Activated CD4-positive, alpha-beta T cell treated with anti-CD3 and anti-CD28 coated beads, Interleukin-2, amount 10 ng/mL, durations not matched to agents 24 days and 14 days (primary cell): ENCODE measurements around the gene NALCN. TPM values are rescaled to one million over a fixed set of nuclear protein-coding genes. Genes with fewer than 3 reads are reported as not detected.

ENCODE experiments used
- DNase-seq: peaks from one replicate; pipeline ENCODE4 v3.0.0; 2022
- H3K27ac Mint-ChIP-seq: one replicate; pipeline ENCODE4 v1.8.0; 2022; ENCODE audit warnings: mild to moderate bottlenecking, mixed read lengths
- H3K27me3 Mint-ChIP-seq: one replicate; pipeline ENCODE4 v1.8.0; 2022; ENCODE audit warnings: mixed read lengths
- H3K36me3 Mint-ChIP-seq: one replicate; pipeline ENCODE4 v1.8.0; 2022; ENCODE audit warnings: low read depth, mild to moderate bottlenecking, mixed read lengths
- H3K4me1 Mint-ChIP-seq: one replicate; pipeline ENCODE4 v1.8.0; 2021; ENCODE audit warnings: mixed read lengths
- H3K4me3 Mint-ChIP-seq: one replicate; pipeline ENCODE4 v1.8.0; 2022; ENCODE audit warnings: mild to moderate bottlenecking, moderate library complexity, mixed read lengths
- H3K9me3 Mint-ChIP-seq: one replicate; pipeline ENCODE4 v1.8.0; 2021; ENCODE audit warnings: mixed read lengths
- intact Hi-C: fragments of 100-400 bp; cut with micrococcal nuclease; formaldehyde crosslinking; loops from one replicate; pipeline ENCODE4 v1.15.1; 2023
- total RNA-seq: library from RNA; stranded (reverse); gene quantifications from 2 replicates; pipeline ENCODE4 v1.2.3, GENCODE V29; 2022

Gene NALCN
- total RNA-seq, 1 donor from 2014 or later = not detected

DNA sequence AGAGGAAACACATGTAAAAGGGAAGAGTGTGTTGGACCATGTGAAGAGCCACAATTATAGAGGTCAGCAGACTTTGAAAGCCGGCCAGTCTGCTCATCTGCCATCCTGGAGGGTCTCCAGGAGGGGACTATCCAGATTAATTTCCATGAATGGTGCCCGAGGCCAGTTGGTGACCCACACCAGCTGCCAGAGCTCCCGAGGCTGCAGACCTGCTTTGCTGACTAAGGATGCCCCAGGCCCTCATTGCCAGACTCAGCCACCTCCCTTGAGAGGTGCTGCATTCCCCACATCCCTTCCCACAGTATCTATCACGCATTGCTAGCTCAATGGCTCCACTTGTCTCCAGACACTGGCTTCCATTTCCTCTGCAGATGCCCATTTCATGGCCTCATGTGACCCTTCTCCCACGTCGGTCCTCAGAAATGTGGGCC lies 110.3 kb downstream of the NALCN start:
- no peak for DNase-seq
- Mint-ChIP-seq H3K36me3 (no peaks in the 10 kb centered on the region), H3K4me3 (no peak overlapping the region), H3K27me3 (no peaks in the 10 kb centered on the region), H3K9me3 (no peaks in the 10 kb centered on the region), H3K27ac (no peak overlapping the region), H3K4me1 (no peaks in the 10 kb centered on the region)
- intact Hi-C loops = no loop called here

DNA sequence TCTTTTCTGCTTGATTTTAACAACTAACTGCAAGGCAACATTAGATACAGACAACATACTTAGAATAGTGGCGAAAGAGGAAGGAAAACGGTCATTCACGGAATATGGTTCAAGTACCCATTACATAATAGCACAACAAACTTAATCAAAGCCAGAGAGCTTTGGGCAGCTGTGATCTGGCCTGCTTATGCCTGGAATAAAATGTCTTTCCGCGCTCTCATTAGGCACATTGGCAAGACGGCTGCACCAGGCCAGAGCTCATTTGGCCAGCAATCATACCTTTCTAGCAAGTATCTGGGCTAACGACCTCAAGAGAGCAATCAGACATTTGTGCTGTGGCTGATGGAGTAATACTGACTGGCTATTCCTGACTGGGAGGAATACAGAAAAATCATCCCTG lies 112.8 kb downstream of the NALCN start:
- H3K4me1 Mint-ChIP-seq = no peaks in the 10 kb centered on the region
- no peaks in the 10 kb centered on the region for H3K27me3 Mint-ChIP-seq
- no peak for DNase-seq
- H3K4me3 Mint-ChIP-seq = no peak overlapping the region
- no peak overlapping the region for H3K27ac Mint-ChIP-seq
- no peaks in the 10 kb centered on the region for H3K9me3 Mint-ChIP-seq
- no peaks in the 10 kb centered on the region for H3K36me3 Mint-ChIP-seq
- intact Hi-C loops = no loop called here

DNA sequence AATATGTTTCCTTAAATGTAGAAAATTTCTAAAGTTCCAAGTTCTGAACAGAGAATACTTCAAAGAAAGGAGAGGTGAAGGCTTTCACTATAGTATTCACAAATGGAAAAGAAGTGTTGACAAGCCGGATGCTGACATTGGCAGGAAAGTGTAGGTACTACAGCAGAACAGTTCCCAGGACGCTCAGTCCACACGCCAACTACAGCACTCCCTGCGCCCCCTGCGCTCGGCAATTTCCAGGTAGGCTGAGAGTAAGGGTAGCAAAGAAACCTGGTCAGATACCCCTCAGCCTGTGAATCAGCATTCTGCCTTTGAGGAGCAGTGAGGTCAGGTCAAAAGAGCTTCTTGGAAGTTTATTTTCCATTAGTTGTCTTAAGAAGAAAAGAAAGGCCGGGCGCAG lies 115.3 kb downstream of the NALCN start:
- Mint-ChIP-seq H3K27ac (no peak overlapping the region), H3K36me3 (no peaks in the 10 kb centered on the region), H3K4me1 (no peaks in the 10 kb centered on the region), H3K27me3 (no peaks in the 10 kb centered on the region), H3K9me3 (no peaks in the 10 kb centered on the region), H3K4me3 (no peak overlapping the region)
- DNase-seq = no peak
- intact Hi-C loops = no loop called here

DNA sequence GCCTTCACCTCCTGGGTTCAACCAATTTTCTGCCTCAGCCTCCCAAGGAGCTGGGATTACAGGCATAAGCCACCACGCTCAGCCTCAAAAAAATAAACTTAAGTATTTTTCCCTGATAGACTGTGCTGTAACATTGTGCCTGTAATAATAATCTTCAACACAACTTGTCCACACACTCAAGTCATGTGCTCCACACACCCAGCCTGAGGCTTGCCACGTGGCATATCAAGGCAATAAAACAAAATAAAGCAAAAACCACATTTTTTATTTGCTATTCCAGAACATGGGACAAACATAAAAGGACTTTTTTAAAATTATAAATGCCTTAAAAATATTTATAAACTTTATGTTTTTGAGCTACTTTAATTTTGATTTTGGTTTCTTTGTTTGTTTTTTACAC lies 115.8 kb downstream of the NALCN start:
- no peak for DNase-seq
- no peak overlapping the region for H3K4me3 Mint-ChIP-seq
- H3K4me1 Mint-ChIP-seq = no peaks in the 10 kb centered on the region
- H3K9me3 Mint-ChIP-seq = no peaks in the 10 kb centered on the region
- H3K36me3 Mint-ChIP-seq = no peaks in the 10 kb centered on the region
- no peak overlapping the region for H3K27ac Mint-ChIP-seq
- no peaks in the 10 kb centered on the region for H3K27me3 Mint-ChIP-seq
- intact Hi-C loops = no loop called here

DNA sequence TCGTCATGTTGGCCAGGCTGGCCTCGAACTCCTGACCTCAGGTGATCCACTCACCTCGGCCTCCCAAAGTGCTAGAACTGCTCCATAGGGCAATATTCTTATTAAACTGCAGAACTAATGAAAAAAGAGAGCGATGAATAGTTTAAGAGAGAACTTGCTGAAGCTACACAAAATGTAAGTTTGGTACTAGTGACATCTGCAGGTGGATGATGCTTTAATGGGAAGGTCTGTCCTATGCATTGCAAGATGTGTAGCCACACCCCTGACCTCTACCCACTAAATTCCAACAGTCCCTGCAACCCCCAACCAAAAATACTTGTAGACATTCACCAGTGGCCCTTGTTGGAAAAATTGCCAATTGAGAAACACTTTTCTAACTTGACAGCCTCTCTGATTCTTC lies 117.8 kb downstream of the NALCN start:
- Mint-ChIP-seq H3K27me3 (no peaks in the 10 kb centered on the region), H3K27ac (no peak overlapping the region), H3K4me3 (no peak overlapping the region), H3K4me1 (no peaks in the 10 kb centered on the region), H3K9me3 (no peaks in the 10 kb centered on the region), H3K36me3 (no peaks in the 10 kb centered on the region)
- DNase-seq = no peak
- intact Hi-C loops = no loop called here

DNA sequence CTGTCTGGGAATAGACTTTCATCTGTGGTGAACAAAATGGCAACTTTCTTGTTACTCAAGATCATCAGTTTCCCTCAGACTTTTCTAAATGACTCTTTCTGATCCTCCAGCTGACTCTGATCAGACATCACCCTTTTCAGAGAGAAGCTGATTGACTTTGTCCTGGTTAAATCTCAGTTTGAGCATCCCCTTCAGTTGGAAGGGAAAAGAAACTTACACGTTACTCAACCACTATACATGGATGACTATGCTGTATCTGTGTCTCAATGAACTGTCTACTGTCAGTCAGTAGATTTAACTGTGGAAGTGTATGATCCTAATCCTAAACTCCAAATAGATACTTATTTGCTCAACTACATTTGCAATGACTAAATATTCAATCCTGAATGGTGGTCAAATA lies 118.5 kb downstream of the NALCN start:
- H3K36me3 Mint-ChIP-seq = no peaks in the 10 kb centered on the region
- no peaks in the 10 kb centered on the region for H3K27me3 Mint-ChIP-seq
- no peak overlapping the region for H3K27ac Mint-ChIP-seq
- H3K4me3 Mint-ChIP-seq = no peak overlapping the region
- intact Hi-C loops = no loop called here
- no peak for DNase-seq
- H3K4me1 Mint-ChIP-seq = no peaks in the 10 kb centered on the region
- no peaks in the 10 kb centered on the region for H3K9me3 Mint-ChIP-seq

DNA sequence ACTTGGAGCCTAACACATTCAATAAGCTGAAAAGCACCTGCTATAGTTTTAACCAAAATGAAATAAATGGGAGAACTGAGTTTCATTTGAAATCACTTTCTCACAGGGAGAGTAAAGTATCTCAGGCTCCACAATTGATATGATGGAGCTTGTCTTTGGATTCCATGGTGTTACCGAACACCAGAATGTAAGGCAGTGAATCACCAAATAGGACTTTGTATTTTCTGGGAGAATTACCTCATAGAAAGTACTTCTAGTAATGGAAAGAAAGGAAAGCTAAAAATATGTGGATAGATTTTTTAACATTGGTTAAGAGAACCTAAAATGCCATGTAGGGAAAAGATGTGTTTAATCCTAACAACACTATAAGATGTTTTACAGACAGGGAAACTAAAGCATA lies 123.6 kb downstream of the NALCN start:
- Mint-ChIP-seq H3K4me1 (no peaks in the 10 kb centered on the region), H3K27ac (no peak overlapping the region), H3K4me3 (no peak overlapping the region), H3K9me3 (no peaks in the 10 kb centered on the region), H3K36me3 (no peaks in the 10 kb centered on the region), H3K27me3 (no peaks in the 10 kb centered on the region)
- intact Hi-C loops = no loop called here
- DNase-seq = no peak

DNA sequence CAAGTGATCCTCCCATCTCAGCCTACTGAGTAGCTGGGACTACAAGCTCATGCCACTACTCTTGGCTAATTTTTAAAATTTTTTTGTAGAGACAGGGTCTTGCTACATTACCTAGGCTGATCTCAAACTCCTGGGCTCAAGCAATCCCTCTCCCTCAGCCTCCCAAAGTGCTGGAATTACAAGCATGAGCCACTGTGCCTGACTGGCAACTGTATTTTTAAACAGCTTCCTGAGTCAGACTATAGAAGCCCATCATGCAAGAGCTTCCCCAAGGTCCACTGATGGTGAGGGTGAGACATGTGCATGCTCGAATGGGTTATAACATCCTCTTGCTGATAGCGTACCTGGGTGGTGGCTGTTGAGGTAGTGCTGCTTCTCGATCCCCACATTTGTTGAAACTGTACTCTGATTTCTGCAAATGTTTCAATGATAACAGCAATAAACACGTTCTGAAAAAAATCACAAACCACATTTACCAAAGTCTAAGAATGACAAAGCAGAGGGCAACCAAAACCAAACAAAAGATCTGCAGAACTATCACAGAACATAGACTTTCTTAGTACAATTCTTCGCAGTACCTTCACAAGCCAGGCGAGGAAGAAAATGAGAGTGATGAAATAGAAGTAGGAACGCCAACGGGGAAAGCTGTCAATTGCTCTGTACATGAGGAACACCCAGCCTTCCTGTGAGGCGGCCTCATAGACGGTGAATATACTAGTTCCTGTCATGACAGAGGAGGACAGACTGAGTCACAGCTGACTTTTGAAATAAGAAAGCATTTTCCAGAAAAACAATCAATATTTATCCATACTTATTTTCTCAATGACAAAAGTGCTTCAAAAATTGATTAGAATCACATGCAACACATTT lies 124.4 kb downstream of the NALCN start:
- DNase-seq = no peak
- intact Hi-C loops = no loop called here
- Mint-ChIP-seq H3K36me3 (no peaks in the 10 kb centered on the region), H3K4me3 (no peak overlapping the region), H3K9me3 (no peaks in the 10 kb centered on the region), H3K4me1 (no peaks in the 10 kb centered on the region), H3K27me3 (no peaks in the 10 kb centered on the region), H3K27ac (no peak overlapping the region)

DNA sequence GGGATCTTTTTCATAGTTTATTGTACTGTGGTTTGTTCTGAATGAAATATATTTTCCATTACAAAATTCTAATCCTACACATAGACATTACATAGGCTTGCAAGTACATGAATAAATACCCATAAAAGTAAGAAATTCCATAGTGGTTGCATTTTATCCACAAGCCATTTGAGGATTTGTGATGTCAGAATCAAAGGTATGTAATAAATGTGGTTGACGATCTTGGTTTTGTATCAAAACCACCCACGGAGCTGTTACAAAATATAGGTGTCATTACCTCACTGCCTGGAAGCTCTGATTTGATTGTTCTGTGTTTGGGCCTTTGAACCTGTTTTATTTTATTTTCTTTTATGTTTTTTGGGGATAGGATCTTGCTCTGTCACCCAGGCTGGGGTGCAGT lies 125.1 kb downstream of the NALCN start:
- intact Hi-C loops = no loop called here
- H3K27ac Mint-ChIP-seq = no peak overlapping the region
- H3K4me3 Mint-ChIP-seq = no peak overlapping the region
- no peaks in the 10 kb centered on the region for H3K36me3 Mint-ChIP-seq
- H3K27me3 Mint-ChIP-seq = no peaks in the 10 kb centered on the region
- H3K9me3 Mint-ChIP-seq = no peaks in the 10 kb centered on the region
- DNase-seq = no peak
- H3K4me1 Mint-ChIP-seq = no peaks in the 10 kb centered on the region

DNA sequence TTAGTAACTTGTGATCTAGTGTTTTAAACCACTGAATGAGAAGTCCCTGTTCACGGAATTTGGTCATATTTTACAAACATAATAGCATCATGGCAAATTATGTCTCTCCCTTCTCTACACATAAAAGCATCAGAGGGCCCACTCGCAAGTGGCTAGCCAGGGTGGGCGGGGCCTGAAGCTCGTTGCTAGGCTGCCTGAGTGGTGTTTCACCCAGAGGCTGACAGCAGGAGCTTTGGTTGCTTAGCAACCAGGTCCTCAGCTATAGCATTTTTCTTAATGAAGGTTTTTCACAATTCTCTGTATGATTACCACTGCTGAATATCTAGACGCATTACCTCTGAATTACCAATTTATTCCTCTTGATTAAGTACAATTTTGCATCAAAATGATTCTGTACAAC lies 126.5 kb downstream of the NALCN start:
- no peaks in the 10 kb centered on the region for H3K36me3 Mint-ChIP-seq
- DNase-seq = no peak
- H3K9me3 Mint-ChIP-seq = no peaks in the 10 kb centered on the region

DNA sequence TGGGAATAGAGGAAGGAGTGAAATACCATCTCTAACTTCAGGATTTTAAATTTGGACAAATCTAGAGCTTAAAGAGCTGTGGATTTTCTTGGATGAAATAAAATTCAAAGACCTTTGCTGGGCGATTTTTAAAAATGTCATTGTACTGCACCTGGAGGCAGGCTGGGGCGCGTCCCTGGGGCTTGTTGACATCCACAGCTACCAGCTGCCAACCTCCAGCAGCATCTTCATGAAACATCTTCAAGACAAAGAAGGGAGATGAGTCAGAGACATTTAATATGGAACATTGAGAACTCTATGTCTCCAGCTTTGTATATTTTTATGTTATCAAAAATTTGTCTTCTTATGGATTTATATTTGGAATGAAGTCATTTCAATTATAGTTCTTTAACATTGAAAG lies 132.5 kb downstream of the NALCN start:
- H3K27me3 Mint-ChIP-seq = peaks cover 2% of the 10 kb centered on the region
- no peaks in the 10 kb centered on the region for H3K36me3 Mint-ChIP-seq
- intact Hi-C loops = loop anchor here (10.0 kb wide), 1 partner anchor 109 kb away; no protein-coding TSS in a partner anchor
- H3K9me3 Mint-ChIP-seq = no peaks in the 10 kb centered on the region
- no peaks in the 10 kb centered on the region for H3K4me1 Mint-ChIP-seq
- H3K27ac Mint-ChIP-seq = no peak overlapping the region
- DNase-seq = no peak
- H3K4me3 Mint-ChIP-seq = no peak overlapping the region

More for the DNA sequence above, 126.5 kb downstream of the NALCN start:
- Mint-ChIP-seq H3K4me3 (no peak overlapping the region), H3K27me3 (no peaks in the 10 kb centered on the region), H3K4me1 (no peaks in the 10 kb centered on the region), H3K27ac (no peak overlapping the region)
- intact Hi-C loops = loop anchor here (10.0 kb wide), 1 partner anchor 115 kb away; no protein-coding TSS in a partner anchor

DNA sequence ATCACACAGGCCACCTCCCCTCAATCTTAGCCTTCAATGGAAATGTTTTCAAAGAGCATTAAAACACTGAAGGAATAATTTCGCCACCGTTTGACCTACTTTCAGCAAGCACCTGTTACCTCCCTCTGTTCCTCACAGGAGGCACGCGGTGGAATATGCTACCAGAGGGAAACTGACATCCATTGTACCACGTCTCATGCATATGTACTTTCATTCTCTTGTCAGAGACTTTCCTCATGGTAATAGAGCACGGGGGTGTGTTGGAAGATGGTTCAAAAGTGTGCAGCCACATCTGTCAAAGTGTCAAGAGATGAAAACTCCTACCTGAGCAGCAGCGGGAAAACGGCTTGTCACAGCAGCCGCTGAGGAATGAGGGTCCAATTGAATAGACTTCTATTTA lies 143.4 kb downstream of the NALCN start:
- no peak overlapping the region for H3K4me3 Mint-ChIP-seq
- no peak overlapping the region for H3K27ac Mint-ChIP-seq
- H3K9me3 Mint-ChIP-seq = no peaks in the 10 kb centered on the region
- H3K36me3 Mint-ChIP-seq = no peaks in the 10 kb centered on the region
- DNase-seq = no peak
- H3K4me1 Mint-ChIP-seq = no peaks in the 10 kb centered on the region
- intact Hi-C loops = no loop called here
- no peaks in the 10 kb centered on the region for H3K27me3 Mint-ChIP-seq

DNA sequence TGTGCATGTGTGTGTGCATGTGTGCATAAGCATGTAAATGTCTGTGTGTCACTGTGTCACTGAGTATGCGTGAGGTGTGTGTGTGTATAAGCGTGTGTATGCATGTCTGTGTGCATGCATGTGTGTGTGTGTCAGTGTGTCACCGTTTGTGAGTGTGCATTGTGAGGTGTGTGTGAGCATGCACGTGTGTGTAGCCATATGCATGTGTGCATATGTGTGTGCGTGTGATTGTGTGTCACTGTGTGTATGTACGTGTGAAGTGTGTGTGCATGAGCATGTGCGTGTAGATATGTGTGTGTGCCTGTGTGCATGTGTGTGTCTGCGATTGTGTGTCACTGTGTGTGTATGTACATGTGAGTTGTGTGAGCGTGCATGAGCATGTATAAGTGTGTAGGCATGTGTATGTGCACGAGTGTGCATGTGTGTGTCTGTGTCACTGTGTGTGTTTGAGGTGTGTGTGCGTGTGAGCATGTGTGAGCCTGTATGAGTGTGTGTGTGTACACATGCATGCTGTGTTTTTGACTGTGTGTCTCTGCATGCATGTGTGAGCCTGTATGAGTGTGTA lies 144.5 kb downstream of the NALCN start:
- H3K36me3 Mint-ChIP-seq = no peaks in the 10 kb centered on the region
- no peaks in the 10 kb centered on the region for H3K27me3 Mint-ChIP-seq
- intact Hi-C loops = no loop called here
- no peak overlapping the region for H3K4me3 Mint-ChIP-seq
- H3K9me3 Mint-ChIP-seq = no peaks in the 10 kb centered on the region
- no peak for DNase-seq
- H3K4me1 Mint-ChIP-seq = no peaks in the 10 kb centered on the region
- no peak overlapping the region for H3K27ac Mint-ChIP-seq

DNA sequence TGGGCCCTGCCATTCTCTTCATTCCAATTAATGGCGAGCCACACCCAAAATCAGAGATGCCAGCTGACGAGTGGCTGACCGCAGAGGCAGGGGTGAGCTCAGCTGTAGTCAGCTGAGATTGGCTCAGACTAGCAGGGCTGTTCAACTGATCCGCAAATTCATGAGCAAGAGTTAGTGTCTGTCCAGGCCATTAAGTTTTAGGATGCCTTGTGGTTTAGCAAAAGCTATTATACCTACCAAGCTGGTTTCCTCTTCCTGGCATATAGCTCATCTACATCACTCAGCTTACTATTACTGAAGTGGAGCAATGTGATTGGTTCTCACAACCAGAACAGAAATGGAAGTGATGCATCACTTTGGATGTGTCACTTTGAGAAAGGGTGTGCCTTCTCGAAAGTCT lies 148.7 kb downstream of the NALCN start:
- no peak for DNase-seq
- intact Hi-C loops = no loop called here

More for the DNA sequence above, 148.7 kb downstream of the NALCN start:
- no peak overlapping the region for H3K4me3 Mint-ChIP-seq
- peaks cover 4% of the 10 kb centered on the region for H3K4me1 Mint-ChIP-seq
- no peaks in the 10 kb centered on the region for H3K27me3 Mint-ChIP-seq
- no peaks in the 10 kb centered on the region for H3K36me3 Mint-ChIP-seq
- no peaks in the 10 kb centered on the region for H3K9me3 Mint-ChIP-seq
- H3K27ac Mint-ChIP-seq = no peak overlapping the region
